Measurements from ENCODE around the gene DET1.

GRCh38 chr15:88512601-88513000 is 33.9 kb downstream of the DET1 start:
- no peak for TF ChIP-seq ZNF274 (IDR thresholded peaks at IDR 0.05; ENCODE audit: low read depth, low read length)
- no peak for TF ChIP-seq SUZ12 (IDR thresholded peaks at IDR 0.05; ENCODE audit: extremely low read depth, insufficient read depth, insufficient read length)

Data from NT2/D1 (cell line).